Breast epithelium (tissue), 3 donors: ENCODE results near the gene IFT27.

ENCODE experiments used
- CTCF ChIP-seq, 3 donors: fragments of 450-650 bp; IDR thresholded peaks; one replicate each; pipeline ENCODE4 v1.5.1; 2016 to 2017; ENCODE audit warnings: antibody characterized with exemption in 3 of 3, mild to moderate bottlenecking in 3 of 3, moderate library complexity in 3 of 3
- POLR2A ChIP-seq: fragments of 450-650 bp; IDR thresholded peaks from one replicate; pipeline ENCODE4 v1.6.1; 2016; ENCODE audit warnings: antibody characterized with exemption, mild to moderate bottlenecking, moderate library complexity
- POLR2AphosphoS5 ChIP-seq, 3 donors: sonication (generic); formaldehyde crosslinking; IDR thresholded peaks; one replicate each; pipeline ENCODE4 v1.6.1; 2017; ENCODE audit warnings: antibody characterized with exemption in 3 of 3

GRCh38 chr22:36816636-36817524 lies 41.0 kb upstream of the IFT27 start, which contains the start of gene PVALB:
- TF ChIP-seq POLR2A, result no peak
- no peak for TF ChIP-seq CTCF (IDR thresholded peaks at IDR 0.05)
- no peak for TF ChIP-seq POLR2AphosphoS5 (IDR thresholded peaks at IDR 0.05)
